Lower leg skin (tissue), 4 donors: Measurements from ENCODE around the gene GIPR. TPM values are rescaled to one million over a fixed set of nuclear protein-coding genes. Genes with fewer than 3 reads are reported as not detected.

ENCODE experiments used
- DNase-seq, 2 donors: peaks; one replicate each; pipeline ENCODE4 v3.0.0-alpha.2; 2019; ENCODE audit warnings: low spot score in 2 of 2
- H3K4me3 ChIP-seq: fragments of 200-600 bp; sonication (generic); 2 replicates; pipeline ENCODE4 v1.5.1; 2017; ENCODE audit warnings: mild to moderate bottlenecking, low read depth; ENCODE audit not compliant: poor library complexity, severe bottlenecking
- POLR2A ChIP-seq, 2 donors: fragments of 450-650 bp; IDR thresholded peaks; one replicate each; pipeline ENCODE4 v1.6.1; 2016 to 2017; ENCODE audit warnings: antibody characterized with exemption in 2 of 2, mild to moderate bottlenecking in 1 of 2, moderate library complexity in 1 of 2
- WGBS, 2 donors: methylation state at CpG; one replicate each; pipeline ENCODE4 v1.1.5; 2018; 5-methylcytosine and 5-hydroxymethylcytosine counted together
- intact Hi-C: fragments of 100-400 bp; cut with DNase I; formaldehyde crosslinking; loops from one replicate; pipeline ENCODE4 v1.15.0; 2023; ENCODE audit warnings: low total_unique reads
- total RNA-seq, 4 donors: library from RNA; depleted of rRNA; stranded (reverse); fragments of >200 nt; gene quantifications; one replicate each; pipeline ENCODE4 v1.1.0, GENCODE V29; 2016
- TF ChIP-seq, protein P1 (sequence below), 3 donors: fragments of 450-650 bp; IDR thresholded peaks; one replicate each; pipeline ENCODE4 v1.5.1; 2016; ENCODE audit warnings: antibody characterized with exemption in 3 of 3, mild to moderate bottlenecking in 3 of 3, moderate library complexity in 2 of 3

GIPR gene
- total RNA-seq, 4 donors from 2014 or later = 1.4 to 3.9 (median 2.0) TPM

DNA sequence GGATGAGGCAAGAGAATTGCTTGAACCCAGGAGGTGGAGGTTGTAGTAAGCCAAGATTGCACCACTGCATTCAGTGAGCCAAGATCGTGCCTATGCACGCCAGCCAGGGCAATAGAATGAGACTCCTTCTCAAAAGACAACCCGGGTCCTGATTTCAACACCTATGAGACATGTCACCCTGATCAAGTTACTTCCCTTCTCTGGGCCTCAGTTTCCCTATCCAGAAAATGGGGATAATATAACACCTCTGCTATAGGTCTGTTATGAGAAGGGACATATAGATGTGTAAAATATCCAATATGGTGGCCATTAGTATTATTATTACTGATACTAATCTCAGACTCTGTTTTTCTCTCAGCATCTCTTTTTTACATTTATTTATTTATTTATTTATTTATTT lies 12.9 kb upstream of the GIPR start:
- no peak for DNase-seq
- intact Hi-C loops = no loop called here
- H3K4me3 ChIP-seq = no peak overlapping the region
- 57 to 78% methylated on average over 3 of the region's 3 CpGs for WGBS, 2 donors
- TF ChIP-seq, protein P1, sequence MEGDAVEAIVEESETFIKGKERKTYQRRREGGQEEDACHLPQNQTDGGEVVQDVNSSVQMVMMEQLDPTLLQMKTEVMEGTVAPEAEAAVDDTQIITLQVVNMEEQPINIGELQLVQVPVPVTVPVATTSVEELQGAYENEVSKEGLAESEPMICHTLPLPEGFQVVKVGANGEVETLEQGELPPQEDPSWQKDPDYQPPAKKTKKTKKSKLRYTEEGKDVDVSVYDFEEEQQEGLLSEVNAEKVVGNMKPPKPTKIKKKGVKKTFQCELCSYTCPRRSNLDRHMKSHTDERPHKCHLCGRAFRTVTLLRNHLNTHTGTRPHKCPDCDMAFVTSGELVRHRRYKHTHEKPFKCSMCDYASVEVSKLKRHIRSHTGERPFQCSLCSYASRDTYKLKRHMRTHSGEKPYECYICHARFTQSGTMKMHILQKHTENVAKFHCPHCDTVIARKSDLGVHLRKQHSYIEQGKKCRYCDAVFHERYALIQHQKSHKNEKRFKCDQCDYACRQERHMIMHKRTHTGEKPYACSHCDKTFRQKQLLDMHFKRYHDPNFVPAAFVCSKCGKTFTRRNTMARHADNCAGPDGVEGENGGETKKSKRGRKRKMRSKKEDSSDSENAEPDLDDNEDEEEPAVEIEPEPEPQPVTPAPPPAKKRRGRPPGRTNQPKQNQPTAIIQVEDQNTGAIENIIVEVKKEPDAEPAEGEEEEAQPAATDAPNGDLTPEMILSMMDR (IDR thresholded peaks at IDR 0.05) = no peak
- no peak for TF ChIP-seq POLR2A (IDR thresholded peaks at IDR 0.05)

DNA sequence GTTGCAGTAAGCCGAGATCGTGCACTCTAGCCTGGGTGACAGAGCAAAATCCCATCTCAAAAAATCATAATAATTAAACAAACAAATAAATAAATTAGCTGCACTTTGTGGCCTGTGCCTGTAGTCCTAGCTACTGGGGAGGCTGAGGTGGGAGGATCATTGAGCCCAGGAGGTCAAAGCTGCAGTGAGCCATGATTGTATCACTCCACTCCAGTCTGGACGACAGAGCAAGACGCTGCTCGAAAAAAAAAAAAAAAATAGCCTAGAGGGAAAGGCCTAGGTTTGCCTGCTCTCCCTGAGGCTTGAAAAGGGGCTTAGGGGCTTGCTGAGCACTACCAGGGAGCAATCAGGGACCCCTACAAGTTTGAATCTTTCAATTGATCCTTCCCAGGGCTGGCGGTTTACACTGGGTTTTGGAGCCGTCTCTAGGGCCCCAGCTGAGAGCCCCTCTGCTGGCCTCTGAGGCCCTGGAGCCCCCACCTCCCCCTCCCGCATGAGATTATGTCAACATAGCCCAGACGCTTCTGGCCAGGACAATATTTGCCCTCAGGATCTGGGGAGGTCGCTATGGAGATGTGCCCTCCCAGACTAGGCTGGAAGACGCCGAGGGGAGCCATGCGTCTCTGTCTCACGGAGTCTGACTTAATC lies 10.4 kb upstream of the GIPR start:
- no peak for DNase-seq
- intact Hi-C loops = no loop called here
- WGBS, 2 donors = 47 to 58% methylated on average over 14 of the region's 14 CpGs
- H3K4me3 ChIP-seq = no peak overlapping the region
- TF ChIP-seq, protein P1 (IDR thresholded peaks at IDR 0.05) = no peak
- TF ChIP-seq POLR2A (IDR thresholded peaks at IDR 0.05) = no peak

DNA sequence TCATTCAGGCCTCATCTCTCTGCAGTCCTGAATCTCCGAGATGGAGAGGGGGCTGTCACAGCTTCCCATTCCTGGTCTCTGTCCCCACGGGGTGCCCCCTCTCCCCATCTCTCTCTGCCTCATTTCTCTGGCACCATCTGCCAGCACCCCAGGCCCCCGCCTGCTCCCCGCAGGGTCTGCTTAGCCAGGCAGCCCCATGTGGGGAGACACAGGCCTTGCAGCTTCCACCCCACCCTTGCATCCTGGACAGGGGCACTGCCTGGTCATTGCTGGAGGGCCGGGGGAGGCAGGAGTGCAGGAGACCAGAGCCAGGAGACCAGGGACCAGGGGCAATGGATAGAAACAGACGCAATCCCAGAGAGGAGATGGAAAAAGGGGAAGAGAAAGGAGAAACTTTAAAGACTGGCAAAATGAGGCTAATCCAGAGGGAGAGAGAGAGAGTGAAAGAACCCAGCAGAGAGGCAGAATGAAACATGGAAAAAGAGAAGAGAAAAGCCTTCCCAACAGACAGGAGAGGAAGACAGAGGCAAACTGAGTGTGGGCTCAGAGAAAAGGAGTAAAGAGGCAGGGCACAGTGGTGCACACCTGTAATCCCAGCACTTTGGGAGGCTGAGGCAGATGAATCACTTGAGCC lies 8.8 kb upstream of the GIPR start:
- DNase-seq = no peak
- no peak overlapping the region for H3K4me3 ChIP-seq
- intact Hi-C loops = no loop called here
- WGBS, 2 donors = 72 to 76% methylated on average over 6 of the region's 6 CpGs
- no peak for TF ChIP-seq POLR2A (IDR thresholded peaks at IDR 0.05)
- TF ChIP-seq, protein P1 (IDR thresholded peaks at IDR 0.05) = no peak

DNA sequence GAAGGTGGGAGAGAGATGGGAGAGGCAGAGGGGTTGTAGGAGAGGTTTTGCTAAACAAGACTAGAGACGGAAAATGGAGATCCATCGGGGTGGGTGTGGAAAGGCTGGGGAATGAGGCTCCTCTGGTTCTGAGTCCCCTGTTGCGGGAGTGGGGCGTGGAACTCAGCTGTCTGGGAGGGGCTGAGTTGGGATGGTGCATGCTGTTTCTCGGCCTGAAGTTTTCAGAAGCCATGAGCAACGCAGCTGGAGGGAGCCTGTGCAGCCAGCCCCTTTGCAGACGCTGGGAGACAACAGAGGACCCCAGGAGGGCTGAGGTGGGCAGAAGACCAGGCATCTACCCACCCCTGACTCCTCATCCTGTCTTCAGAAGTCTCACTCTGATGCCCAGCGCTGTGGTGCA lies 7.4 kb upstream of the GIPR start:
- intact Hi-C loops = no loop called here
- 13 to 27% methylated on average over 6 to 8 of the region's 8 CpGs for WGBS, 2 donors
- no peak overlapping the region for H3K4me3 ChIP-seq
- TF ChIP-seq POLR2A (IDR thresholded peaks at IDR 0.05) = no peak
- TF ChIP-seq, protein P1 (IDR thresholded peaks at IDR 0.05) = no peak
- DNase-seq = no peak

DNA sequence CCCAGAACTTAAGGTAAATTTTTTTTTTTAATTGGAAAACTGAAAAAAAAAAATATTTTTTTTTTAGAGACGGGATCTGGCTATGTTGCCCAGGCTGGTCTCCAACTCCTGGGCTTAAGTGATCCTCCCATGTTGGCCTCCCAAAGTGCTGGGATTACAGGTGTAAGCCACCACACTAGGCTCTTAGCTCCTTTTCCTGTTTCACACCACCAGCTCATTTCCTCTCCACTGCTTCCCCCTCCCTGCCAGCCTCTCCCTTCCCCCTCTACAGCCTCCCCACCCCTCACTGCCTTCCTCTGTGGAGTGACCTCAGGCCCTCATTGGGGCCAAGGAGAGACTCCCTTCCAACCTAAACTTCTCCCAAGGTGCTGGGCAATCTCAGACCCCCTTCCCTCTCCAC lies 4.2 kb upstream of the GIPR start:
- WGBS, 2 donors = 78 to 91% methylated on average over 1 of the region's 1 CpG
- no peak for DNase-seq
- intact Hi-C loops = no loop called here
- no peak for TF ChIP-seq POLR2A (IDR thresholded peaks at IDR 0.05)
- TF ChIP-seq, protein P1 (IDR thresholded peaks at IDR 0.05) = no peak
- H3K4me3 ChIP-seq = no peak overlapping the region
